Stimulated activated naive CD8-positive, alpha-beta T cell treated with anti-CD3 and anti-CD28 coated beads, Interleukin-15, amount 100 ng/mL, for 72 hours (primary cell): ENCODE measurements around the gene MCRIP1.

Experiments
- ATAC-seq: fragments of 150-1000 bp; cut with Tn5 transposase; 2 replicates; pipeline ENCODE4 v1.10.0; 2021; ENCODE audit warnings: mild to moderate bottlenecking, moderate library complexity
- DNase-seq, 2 donors: peaks; one replicate each; pipeline ENCODE4 v3.0.0; 2021 to 2022
- H3K27ac Mint-ChIP-seq, 2 donors: one replicate each; pipeline ENCODE4 v1.8.0; 2022; ENCODE audit warnings: mild to moderate bottlenecking in 2 of 2, mixed read lengths in 2 of 2, moderate library complexity in 2 of 2
- H3K27me3 Mint-ChIP-seq: one replicate; pipeline ENCODE4 v1.8.0; 2022; ENCODE audit warnings: mixed read lengths
- H3K4me1 Mint-ChIP-seq: one replicate; pipeline ENCODE4 v1.8.0; 2022; ENCODE audit warnings: mild to moderate bottlenecking, mixed read lengths
- H3K4me3 Mint-ChIP-seq, 2 donors: one replicate each; pipeline ENCODE4 v1.8.0; 2022; ENCODE audit warnings: mild to moderate bottlenecking in 2 of 2, mixed read lengths in 2 of 2, moderate library complexity in 1 of 2
- H3K9me3 Mint-ChIP-seq, 2 donors: one replicate each; pipeline ENCODE4 v1.8.0; 2022; ENCODE audit warnings: mixed read lengths in 2 of 2

The MCRIP1 gene

DNA sequence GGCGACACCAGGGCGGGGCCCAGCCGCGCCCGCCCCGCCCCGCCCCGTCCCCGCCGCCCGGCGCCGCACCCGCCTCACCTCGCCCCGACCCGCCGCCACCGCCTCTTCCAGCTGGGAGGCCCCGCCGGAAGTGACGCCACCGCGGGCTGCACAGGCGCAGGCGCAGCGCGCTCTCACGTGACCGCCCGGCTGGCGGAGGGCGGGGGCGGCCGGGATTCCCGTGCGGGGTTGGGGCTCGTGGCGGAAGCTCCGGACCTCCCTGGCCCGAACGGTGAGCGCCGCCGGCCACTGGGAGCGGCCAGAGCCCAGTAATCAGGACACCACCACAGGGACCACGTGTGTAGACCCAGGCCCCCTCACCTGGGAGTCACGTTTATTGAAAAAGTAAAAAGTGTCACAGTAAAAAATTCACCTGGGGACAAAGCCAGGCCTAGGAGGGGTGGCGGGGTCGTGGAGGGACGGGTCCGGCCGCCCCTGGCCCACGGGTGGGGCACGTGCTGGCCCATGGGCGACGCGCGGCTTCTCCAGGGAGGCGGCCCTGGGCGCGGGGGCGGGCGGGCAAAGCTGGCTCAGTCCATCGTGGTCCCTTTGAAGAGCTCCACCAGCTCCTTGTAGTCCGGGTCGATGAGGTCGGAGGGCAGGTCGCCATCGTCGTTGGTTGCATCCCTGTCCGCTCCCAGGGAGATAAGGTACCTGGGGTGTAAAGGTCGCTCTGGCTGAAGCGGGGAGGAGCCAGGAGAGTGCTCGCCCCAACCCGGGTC lies at the start of gene MCRIP1:
Gene MCRIP1, minus strand, starts transcription at position 132 of the 761 bp plus-strand sequence. CDS start 8,785 bp downstream, outside the sequence.
- no peaks in the 10 kb centered on the region for H3K27me3 Mint-ChIP-seq
- peaks cover 56% of the 10 kb centered on the region for H3K4me1 Mint-ChIP-seq
- H3K9me3 Mint-ChIP-seq: no peaks in the 10 kb centered on the region
- H3K27ac Mint-ChIP-seq: peak within 1 kb of the TSS; percentile 94 to 97
- ATAC-seq (peak; percentile 89), DNase-seq (peak; percentile 91 to 95)
- H3K4me3 Mint-ChIP-seq: peak within 1 kb of the TSS; percentile 94

GRCh38 chr17:81879121-81879520 lies 46.0 kb upstream of the MCRIP1 start:
- Mint-ChIP-seq H3K9me3 (no peaks in the 10 kb centered on the region), H3K27me3 (no peaks in the 10 kb centered on the region), H3K27ac (peak overlapping the region in 1 of 2 donors; percentile 86), H3K4me3 (no peak overlapping the region), H3K4me1 (peaks cover 16% of the 10 kb centered on the region)
- ATAC-seq: no peak
- no peak for DNase-seq

DNA sequence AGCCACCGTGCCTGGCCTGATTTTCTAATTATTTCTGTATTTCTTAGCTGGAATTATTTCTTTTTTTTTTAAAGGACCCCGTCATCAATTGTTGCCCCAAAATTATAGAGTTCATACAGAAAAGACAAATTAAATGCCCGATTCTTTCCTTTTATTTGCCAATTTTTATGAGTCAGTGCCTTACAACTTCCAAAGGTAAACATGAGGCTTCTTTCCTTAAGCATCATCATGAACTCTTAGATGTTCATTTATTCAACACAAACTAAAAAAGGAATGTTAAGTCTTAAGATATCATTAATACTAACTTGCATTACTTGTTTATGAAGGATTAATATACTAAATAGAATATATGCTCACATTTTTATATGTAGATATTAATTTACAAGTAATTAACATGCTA lies 45.2 kb upstream of the MCRIP1 start:
- Mint-ChIP-seq H3K4me1 (peaks cover 25% of the 10 kb centered on the region), H3K27me3 (no peaks in the 10 kb centered on the region), H3K9me3 (no peaks in the 10 kb centered on the region), H3K4me3 (no peak overlapping the region), H3K27ac (no peak overlapping the region)
- ATAC-seq (no peak), DNase-seq (no peak)

DNA sequence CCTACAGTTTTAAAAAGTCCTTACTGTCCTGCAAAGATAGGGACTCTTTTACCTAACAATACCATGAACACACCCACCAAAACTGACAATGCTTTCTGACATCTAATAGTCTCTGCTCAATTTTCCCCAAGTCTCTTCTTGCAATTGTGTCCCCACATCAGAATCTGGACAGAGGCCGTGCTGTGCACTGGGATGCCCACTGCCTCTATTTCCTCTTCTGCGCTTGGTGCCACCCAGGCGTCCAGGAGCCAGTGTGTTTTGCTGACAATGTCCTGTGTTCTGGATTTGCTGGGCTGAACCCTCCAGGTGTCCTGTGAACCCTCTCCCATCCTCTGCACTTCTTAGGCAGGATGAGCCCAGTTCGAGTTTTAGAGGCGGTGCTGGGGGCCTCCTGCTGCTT lies 44.5 kb upstream of the MCRIP1 start:
- no peak for DNase-seq
- peaks cover 32% of the 10 kb centered on the region for H3K4me1 Mint-ChIP-seq
- H3K9me3 Mint-ChIP-seq: no peaks in the 10 kb centered on the region
- ATAC-seq: no peak
- no peaks in the 10 kb centered on the region for H3K27me3 Mint-ChIP-seq
- H3K27ac Mint-ChIP-seq: no peak overlapping the region
- no peak overlapping the region for H3K4me3 Mint-ChIP-seq

DNA sequence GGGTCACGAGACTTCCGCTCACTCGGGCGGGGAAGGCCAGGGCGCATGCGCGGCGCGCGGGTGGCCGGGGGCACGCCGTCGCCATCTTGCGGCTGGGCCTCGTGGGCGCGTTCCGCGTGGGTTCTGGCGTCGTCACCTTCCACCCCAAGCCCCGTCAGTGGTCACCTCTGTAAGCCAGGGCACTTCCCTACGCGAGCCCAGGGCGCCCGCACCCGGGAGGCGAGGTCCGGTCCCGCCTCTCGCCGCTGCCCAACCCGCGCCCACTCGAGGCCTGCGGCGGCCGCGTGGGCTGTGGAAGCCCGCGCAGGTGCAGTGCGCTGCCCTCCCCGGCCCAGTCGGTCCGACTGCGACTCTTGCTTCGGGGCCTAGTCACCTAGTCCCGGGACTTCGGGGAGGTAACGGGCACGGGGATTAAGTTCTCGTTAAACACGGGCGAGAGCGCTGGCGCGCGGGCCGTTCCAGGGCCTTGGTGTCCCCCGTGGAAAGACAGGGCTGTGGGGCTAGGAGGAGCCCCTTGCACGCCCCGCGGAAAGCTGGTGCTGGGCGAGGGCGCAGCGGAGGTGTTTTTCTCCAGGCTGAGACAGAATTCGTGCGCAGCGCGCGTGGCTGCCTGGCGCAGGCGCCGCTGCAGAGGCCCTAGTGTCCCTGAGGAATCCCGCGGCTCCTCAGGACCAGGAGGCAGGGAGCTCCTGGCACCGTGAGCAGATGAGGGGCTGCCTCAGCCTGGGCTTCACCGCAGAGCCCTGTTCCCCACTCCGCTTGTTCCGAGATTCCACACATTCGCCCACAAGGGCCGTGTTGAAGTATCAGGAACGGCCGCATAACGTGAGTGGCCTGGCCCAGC lies 38.5 kb upstream of the MCRIP1 start:
- Mint-ChIP-seq H3K4me1 (peaks cover 64% of the 10 kb centered on the region), H3K27ac (peak overlapping the region; percentile 98), H3K4me3 (peak overlapping the region; percentile 88 to 90), H3K9me3 (no peaks in the 10 kb centered on the region), H3K27me3 (no peaks in the 10 kb centered on the region)
- ATAC-seq (no peak), DNase-seq (peak; percentile 93 to 95)

- Mint-ChIP-seq H3K27me3 (no peaks in the 10 kb centered on the region), H3K4me1 (peaks cover 70% of the 10 kb centered on the region), H3K9me3 (no peaks in the 10 kb centered on the region), H3K4me3 (peak within 1 kb of the TSS; percentile 88 to 95), H3K27ac (peak within 1 kb of the TSS; percentile 98)
- ATAC-seq (peak; percentile 66), DNase-seq (no peak)
These were observed 37.9 kb upstream of the MCRIP1 start, which contains the start of gene ARHGDIA for GRCh38 chr17:81870981-81871386. Gene ARHGDIA (minus strand): TSS chr17:81871337. CDS start chr17:81869930, 1,407 bp downstream.

- peak; percentile 48 to 66 for DNase-seq
- peaks cover 76% of the 10 kb centered on the region for H3K4me1 Mint-ChIP-seq
- H3K9me3 Mint-ChIP-seq: no peaks in the 10 kb centered on the region
- no peaks in the 10 kb centered on the region for H3K27me3 Mint-ChIP-seq
- peak overlapping the region; percentile 88 to 95 for H3K4me3 Mint-ChIP-seq
- ATAC-seq: peak; percentile 52
- peak overlapping the region; percentile 92 to 97 for H3K27ac Mint-ChIP-seq
These were observed 37.3 kb upstream of the MCRIP1 start for GRCh38 chr17:81870131-81870980.

DNA sequence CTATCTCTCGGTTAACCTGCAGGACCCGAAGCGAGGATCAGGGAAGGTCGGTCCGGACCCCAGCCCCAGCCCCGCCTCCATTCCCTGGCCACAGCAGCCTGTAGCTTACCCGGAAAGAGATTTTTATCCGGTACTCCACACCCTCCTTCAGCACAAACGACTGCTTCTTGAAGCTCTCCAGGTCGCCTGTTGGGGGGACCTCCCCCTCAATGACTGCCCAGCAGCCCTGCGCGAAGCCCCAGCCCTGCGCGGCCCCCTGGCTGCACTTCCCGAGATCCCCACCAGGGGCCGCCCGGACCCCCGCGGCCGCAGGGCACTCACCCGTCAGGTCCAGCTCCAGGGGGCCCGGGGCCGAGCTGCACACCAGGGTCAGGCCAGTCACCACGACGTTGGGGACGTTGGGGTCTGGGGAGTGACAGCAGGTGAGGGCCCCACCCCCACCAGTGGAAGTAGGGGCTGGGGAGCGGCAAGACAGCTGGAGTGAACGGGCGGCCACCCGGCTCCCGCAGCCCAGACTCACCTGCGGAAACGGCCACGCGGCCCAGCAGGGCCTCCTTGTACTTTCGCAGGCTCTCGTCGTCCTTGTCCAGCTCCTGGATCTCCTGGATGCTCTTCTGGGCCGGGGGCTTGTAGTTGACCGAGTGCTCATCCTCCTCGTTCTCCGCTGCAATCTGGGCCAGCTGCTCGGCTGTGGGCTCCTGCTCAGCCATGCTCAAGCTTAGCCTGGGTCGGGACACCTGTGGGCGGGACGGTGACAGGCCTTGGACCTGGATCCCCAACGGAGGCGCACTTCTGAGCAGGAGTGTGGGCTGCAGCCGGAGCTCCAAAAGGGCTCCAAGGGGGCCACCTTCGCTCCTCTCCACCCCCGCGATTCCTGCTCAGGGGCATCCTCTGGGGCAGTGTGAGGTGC lies 36.4 kb upstream of the MCRIP1 start:
- peak overlapping the region; percentile 88 to 95 for H3K4me3 Mint-ChIP-seq
- peaks cover 80% of the 10 kb centered on the region for H3K4me1 Mint-ChIP-seq
- ATAC-seq: peak; percentile 11
- DNase-seq: peak; percentile 56 to 65
- H3K27ac Mint-ChIP-seq: peak overlapping the region; percentile 92 to 97
- H3K27me3 Mint-ChIP-seq: no peaks in the 10 kb centered on the region
- H3K9me3 Mint-ChIP-seq: no peaks in the 10 kb centered on the region

- no peak for ATAC-seq
These were observed 35.7 kb upstream of the MCRIP1 start for GRCh38 chr17:81868674-81869220.

GRCh38 chr17:81867991-81868673 lies 35.0 kb upstream of the MCRIP1 start:
- DNase-seq: peak in 1 of 2 donors; percentile 31
- H3K9me3 Mint-ChIP-seq: no peaks in the 10 kb centered on the region

More at GRCh38 chr17:81868674-81869220, 35.7 kb upstream of the MCRIP1 start:
- H3K4me3 Mint-ChIP-seq: peak overlapping the region; percentile 88 to 95
- peaks cover 80% of the 10 kb centered on the region for H3K4me1 Mint-ChIP-seq
- DNase-seq: no peak
- H3K27me3 Mint-ChIP-seq: no peaks in the 10 kb centered on the region
- no peaks in the 10 kb centered on the region for H3K9me3 Mint-ChIP-seq
- peak overlapping the region in 1 of 2 donors; percentile 97 for H3K27ac Mint-ChIP-seq

GRCh38 chr17:81867170-81867990 lies 34.3 kb upstream of the MCRIP1 start:
- Mint-ChIP-seq H3K4me1 (peaks cover 79% of the 10 kb centered on the region), H3K9me3 (no peaks in the 10 kb centered on the region), H3K27ac (peak overlapping the region; percentile 31 to 95), H3K27me3 (no peaks in the 10 kb centered on the region), H3K4me3 (peak overlapping the region in 1 of 2 donors; percentile 54)
- DNase-seq: peak; percentile 15 to 29
- no peak for ATAC-seq

More at GRCh38 chr17:81867991-81868673, 35.0 kb upstream of the MCRIP1 start:
- Mint-ChIP-seq H3K4me3 (peak overlapping the region in 1 of 2 donors; percentile 55), H3K27ac (peak overlapping the region in 1 of 2 donors; percentile 95), H3K4me1 (peaks cover 80% of the 10 kb centered on the region), H3K27me3 (no peaks in the 10 kb centered on the region)
- ATAC-seq: no peak

DNA sequence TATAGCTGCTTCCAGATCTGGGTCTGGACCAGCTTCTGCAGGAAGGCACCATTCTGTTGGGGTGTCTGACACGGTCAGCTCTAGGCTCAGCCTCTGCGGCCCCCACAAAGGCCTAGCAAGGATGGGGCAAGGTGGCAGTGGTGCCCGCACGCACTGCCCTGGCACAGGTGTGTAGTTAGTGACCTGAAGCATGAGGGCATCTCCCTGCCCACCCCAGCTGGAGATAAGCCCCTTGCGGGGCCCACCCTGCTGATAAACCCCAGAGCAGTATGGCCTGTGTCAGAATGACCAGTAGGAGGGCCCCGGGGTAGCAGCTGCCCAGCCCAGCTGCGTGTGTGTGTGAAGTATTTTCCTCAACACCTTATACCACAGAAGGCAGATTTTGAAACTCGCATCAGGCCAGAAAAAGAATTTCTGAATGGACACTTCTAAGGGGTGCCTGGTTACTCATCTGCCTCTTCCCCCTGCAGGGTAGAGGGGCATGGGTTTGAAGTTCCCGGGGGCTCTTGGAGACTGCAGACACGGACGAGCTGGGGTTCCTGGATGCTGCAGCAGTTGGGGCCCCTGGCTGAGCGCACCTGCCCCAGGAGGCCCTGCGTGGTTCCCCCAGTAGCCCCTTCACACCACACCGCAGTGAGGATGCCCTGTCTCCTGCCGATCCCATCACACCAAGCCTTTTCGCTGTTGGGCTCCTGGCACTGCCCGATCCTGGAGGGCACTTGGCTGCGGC lies 33.5 kb upstream of the MCRIP1 start:
- peaks cover 79% of the 10 kb centered on the region for H3K4me1 Mint-ChIP-seq
- peak overlapping the region; percentile 31 to 95 for H3K27ac Mint-ChIP-seq
- DNase-seq (no peak), ATAC-seq (no peak)
- no peaks in the 10 kb centered on the region for H3K9me3 Mint-ChIP-seq
- H3K27me3 Mint-ChIP-seq: no peaks in the 10 kb centered on the region
- peak overlapping the region in 1 of 2 donors; percentile 54 for H3K4me3 Mint-ChIP-seq
